ENCODE results near the gene GNB5.

Gene GNB5

GRCh38 chr15:52140646-52141045, 50.5 kb downstream of the GNB5 start:
- no peak for DNase-seq

DNA sequence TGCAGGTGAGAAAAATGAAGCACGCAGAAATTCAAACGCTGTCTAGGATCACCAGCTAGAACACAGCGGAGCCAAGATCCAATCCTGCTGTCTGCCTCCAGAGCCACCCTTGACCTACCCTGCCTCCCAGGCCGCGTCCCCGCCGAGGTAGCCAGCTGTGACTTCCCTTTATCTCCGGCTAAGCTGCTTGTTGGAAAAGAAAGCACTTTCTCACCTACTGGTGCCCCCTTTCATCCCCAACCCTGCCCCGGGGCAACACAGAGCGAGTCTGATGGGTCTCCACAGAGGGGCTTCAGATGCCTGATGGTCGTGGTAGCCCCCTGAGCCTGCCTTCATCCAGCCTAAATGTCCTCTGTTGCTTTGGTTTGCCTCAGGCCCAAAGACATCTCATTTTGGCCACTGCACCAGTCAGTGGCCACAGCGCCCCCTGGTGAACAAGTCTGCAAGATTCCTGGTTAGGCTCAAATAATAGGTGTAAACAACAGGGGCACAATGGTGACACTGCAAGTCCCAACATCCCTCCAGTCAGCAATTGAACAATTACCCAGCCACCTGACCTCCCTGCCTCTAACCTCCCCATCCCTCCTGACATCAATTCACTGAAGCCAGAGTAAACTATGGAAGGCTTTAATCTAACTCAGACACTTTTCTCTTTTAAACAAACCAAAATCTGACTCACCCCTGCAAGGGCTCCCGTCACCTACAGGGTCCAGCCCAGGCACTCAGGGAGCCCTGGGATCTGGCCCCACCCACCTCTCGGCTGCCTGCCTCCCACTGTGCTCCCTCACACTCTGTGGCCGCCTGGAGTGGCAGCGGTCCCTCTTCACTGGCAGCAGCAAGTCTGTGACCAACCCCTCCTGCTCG, 51.4 kb downstream of the GNB5 start:
- DNase-seq: peak in 5 of 6 experiments; percentile 24 to 60 (median 43)

GRCh38 chr15:52137432-52138357, 53.5 kb downstream of the GNB5 start:
- no peak for DNase-seq

- no peak for DNase-seq
Measured at GRCh38 chr15:52136442-52136980, 54.7 kb downstream of the GNB5 start.

GRCh38 chr15:52134502-52135144, 56.6 kb downstream of the GNB5 start:
- DNase-seq: no peak

DNA sequence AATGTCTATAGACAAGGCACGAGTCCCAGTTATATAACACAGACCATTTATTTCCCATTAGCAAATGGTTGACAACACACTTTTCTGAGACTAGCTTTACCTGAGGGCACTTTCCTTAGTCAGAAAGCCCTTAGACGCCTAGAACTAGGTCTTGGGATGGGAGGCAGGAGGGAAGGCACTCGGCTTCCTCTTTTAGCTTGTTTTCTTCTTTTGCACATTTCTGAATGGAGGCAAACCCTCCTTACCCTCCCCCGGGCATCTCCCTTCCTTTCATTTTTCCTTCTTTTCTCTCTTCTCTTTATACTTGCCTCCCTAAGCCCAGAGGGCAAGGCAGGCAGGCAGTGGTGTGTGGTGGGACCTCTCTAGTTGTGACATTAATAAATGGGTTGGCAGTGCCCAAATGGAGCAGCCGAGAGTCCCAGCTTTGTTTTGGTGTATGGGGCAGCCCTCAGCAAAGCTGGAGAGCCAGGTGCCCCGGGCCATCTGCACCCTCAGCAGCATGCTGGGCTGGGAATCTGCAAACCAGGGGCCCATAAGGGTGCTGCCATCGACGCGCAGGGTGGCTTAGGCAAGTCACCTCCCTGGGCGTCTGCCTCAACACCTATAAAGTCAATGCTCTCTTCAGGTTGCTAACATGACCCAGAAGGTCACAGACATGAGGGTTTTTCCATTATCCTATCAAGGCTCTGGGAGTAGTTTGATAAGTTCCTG, 57.5 kb downstream of the GNB5 start:
- no peak for DNase-seq

DNA sequence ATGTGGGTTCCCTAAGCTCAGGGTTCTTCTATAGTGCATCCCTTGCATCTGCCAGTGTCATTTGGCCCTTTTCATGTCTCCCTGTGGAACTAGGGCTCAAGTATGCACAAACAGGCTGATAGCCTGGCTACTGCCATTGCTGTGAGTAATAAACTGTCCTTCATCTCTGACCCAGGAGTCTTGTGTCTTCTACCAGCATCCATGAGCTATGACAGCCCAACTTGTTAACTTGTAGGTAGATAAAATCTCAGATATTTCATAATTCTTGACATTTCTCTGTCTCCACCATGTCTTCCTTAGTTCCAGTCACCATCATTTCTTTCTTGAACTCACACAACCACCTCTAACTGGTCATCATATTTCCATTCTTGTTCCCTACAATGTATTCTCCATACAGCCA, 59.1 kb downstream of the GNB5 start:
- no peak for DNase-seq

DNA sequence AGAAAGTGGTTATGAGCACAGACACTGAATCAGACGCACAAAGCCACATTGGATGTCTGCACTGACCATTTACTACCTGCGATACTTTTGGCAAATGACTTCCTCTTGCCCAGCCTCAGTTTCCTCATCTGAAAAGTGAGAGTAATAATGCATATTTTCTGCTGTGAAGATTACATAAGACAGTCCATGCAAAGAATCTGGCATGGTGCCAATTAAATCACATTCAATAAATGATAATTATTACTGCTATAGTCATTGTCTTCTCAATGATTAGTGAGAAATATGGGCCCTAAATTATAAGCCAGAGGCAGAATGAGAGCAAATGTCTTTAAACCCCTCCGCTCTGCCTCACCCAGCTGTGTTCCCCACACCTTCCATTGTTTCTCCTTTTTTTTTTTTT, 62.6 kb downstream of the GNB5 start:
- no peak for DNase-seq

DNA sequence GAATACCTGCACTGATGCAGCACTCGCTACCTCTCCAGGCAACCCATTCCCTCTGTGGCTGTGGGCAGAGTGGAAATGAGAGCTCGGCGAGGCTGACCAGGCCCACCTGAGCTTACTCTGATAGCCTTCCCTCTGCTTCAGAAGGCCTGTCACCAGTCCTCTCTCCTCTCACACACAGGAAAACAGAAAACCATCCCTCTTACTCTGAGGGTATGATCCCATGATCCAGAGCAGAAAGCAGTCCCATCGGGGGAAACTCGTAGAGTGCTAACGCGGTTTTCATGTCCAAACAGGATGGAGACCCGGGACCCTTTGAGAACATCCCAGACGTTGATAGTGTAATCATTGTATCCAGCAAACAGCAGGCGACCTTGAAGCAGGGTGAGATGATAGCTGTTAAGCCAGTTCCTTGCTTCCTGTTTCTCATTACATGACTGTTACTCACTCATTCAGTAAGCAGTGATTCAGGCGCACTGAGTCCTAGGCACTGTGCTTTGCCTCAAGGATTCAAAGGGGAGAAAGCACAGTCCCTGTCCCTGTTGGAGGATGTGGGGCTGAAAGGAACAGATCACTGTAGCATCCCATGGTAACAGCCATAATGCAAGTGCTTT, 66.8 kb downstream of the GNB5 start:
- DNase-seq: no peak

GRCh38 chr15:52121896-52122295, 69.3 kb downstream of the GNB5 start:
- DNase-seq: no peak

GRCh38 chr15:52121006-52121405, 70.2 kb downstream of the GNB5 start:
- no peak for DNase-seq

- no peak for DNase-seq
Measured at GRCh38 chr15:52120488-52120887, 70.7 kb downstream of the GNB5 start.

GRCh38 chr15:52118969-52119749, 72.0 kb downstream of the GNB5 start:
- DNase-seq: no peak

GRCh38 chr15:52117549-52117948, 73.6 kb downstream of the GNB5 start:
- DNase-seq: no peak

GRCh38 chr15:52115598-52116427, 75.4 kb downstream of the GNB5 start:
- DNase-seq: no peak

DNA sequence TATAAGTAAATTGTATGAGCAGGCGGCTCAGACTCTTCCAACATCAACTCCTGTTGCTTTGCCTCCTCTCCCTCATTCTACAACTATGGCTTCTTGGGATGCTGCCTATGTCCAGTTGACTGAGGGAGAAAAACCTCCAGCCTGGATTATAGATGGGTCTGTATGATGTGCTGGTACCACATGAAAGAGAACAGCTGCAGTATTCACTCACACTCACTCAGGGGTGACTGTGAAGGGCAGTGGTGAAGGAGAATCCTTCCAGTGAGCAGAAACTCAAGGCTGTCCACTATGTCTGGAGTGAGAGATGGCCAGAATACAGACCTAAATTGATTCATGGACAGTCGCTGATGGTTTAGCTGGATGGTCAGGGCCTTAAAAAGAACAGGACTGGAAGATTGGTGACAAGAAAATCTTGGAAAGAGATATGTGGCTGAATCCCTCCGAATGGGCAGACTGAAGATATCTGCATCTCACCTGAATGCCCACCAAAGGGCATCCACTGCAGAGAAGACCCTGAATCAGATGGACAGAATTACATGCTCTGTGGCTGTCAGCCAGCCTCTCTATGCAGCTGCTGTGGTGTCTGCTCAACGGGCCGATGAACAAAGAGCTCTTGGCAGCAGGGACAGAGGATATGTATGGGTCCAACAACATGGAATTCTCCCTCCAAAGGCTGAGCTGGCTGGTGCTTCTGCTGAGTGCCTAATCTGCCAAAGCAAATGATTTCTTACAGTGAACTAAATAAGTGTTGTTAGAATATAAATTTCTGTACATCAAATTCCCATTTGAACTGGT, 76.7 kb downstream of the GNB5 start:
- no peak for DNase-seq

- no peak for DNase-seq
Measured at GRCh38 chr15:52113708-52114107, 77.5 kb downstream of the GNB5 start.

GRCh38 chr15:52113235-52113634, 78.0 kb downstream of the GNB5 start:
- DNase-seq: no peak

- DNase-seq: peak; percentile 9 to 56 (median 30)
Measured at GRCh38 chr15:52112203-52112750, 78.9 kb downstream of the GNB5 start.
